Skeletal muscle cell (primary cell): Measurements from ENCODE around the gene IFI35.
"Not testable (repeated sequence)": the region's sequence is repeated elsewhere in the genome, so short reads cannot be mapped to it uniquely, and the experiment has no call there.

ENCODE experiments used
- DNase-seq: peaks from one replicate; pipeline ENCODE4 v3.0.0-alpha.2; 2010; ENCODE audit warnings: low read depth
- H3K4me3 ChIP-seq: 2 replicates; pipeline ENCODE4 v1.5.1; 2011; ENCODE audit warnings: low read depth, mild to moderate bottlenecking, control low read depth, low read length, moderate library complexity

IFI35 gene

GRCh38 chr17:42993913-42994312 is 12.7 kb upstream of the IFI35 start:
- H3K4me3 ChIP-seq, DNase-seq: not testable (repeated sequence)

- peak overlapping the region; percentile 36 for H3K4me3 ChIP-seq
Observed at GRCh38 chr17:42997390-42997983, 9.1 kb upstream of the IFI35 start.

GRCh38 chr17:42997984-42998938 is 8.3 kb upstream of the IFI35 start, which contains the start of gene RPL27:
Gene RPL27 (plus strand): TSS chr17:42998419. CDS start chr17:42998751, 332 bp downstream.
- DNase-seq, result peak; percentile 100
- H3K4me3 ChIP-seq, result peak within 1 kb of the TSS; percentile 88

More at GRCh38 chr17:42997390-42997983, 9.1 kb upstream of the IFI35 start:
- DNase-seq, result no peak

GRCh38 chr17:42999003-42999525 is 7.5 kb upstream of the IFI35 start:
- DNase-seq, result no peak

GRCh38 chr17:43000894-43001293 is 5.7 kb upstream of the IFI35 start:
- not testable (repeated sequence) for DNase-seq, H3K4me3 ChIP-seq

More at GRCh38 chr17:42999003-42999525, 7.5 kb upstream of the IFI35 start:
- H3K4me3 ChIP-seq, result peak overlapping the region; percentile 88

GRCh38 chr17:43003542-43004172 is 2.9 kb upstream of the IFI35 start:
- DNase-seq, result no peak
- no peak overlapping the region for H3K4me3 ChIP-seq

- DNase-seq, result no peak
- no peak overlapping the region for H3K4me3 ChIP-seq
Observed at GRCh38 chr17:43010667-43011308, 4.2 kb downstream of the IFI35 start.

GRCh38 chr17:43011728-43012472 is 5.3 kb downstream of the IFI35 start:
- DNase-seq, result no peak
- H3K4me3 ChIP-seq, result no peak overlapping the region

- H3K4me3 ChIP-seq, result no peak overlapping the region
- DNase-seq, result no peak
Observed at GRCh38 chr17:43013296-43013695, 6.7 kb downstream of the IFI35 start.

GRCh38 chr17:43014020-43014648 is 7.5 kb downstream of the IFI35 start:
- H3K4me3 ChIP-seq, result no peak overlapping the region
- no peak for DNase-seq

- no peak for DNase-seq
- no peak overlapping the region for H3K4me3 ChIP-seq
Observed at GRCh38 chr17:43014649-43015542, 8.3 kb downstream of the IFI35 start.

GRCh38 chr17:43015579-43015978 is 9.0 kb downstream of the IFI35 start:
- no peak overlapping the region for H3K4me3 ChIP-seq
- DNase-seq, result no peak

GRCh38 chr17:43016216-43016615 is 9.6 kb downstream of the IFI35 start:
- DNase-seq, result no peak
- no peak overlapping the region for H3K4me3 ChIP-seq

GRCh38 chr17:43018008-43018853 is 11.6 kb downstream of the IFI35 start:
- DNase-seq, result no peak
- no peak overlapping the region for H3K4me3 ChIP-seq

- H3K4me3 ChIP-seq, result no peak overlapping the region
- DNase-seq, result no peak
Observed at GRCh38 chr17:43018932-43019331, 12.3 kb downstream of the IFI35 start.

- H3K4me3 ChIP-seq, result no peak overlapping the region
- no peak for DNase-seq
Observed at GRCh38 chr17:43019418-43019817, 12.8 kb downstream of the IFI35 start.
